OCI-LY1 (cell line): Measurements from ENCODE around the gene CIAO2A.
"Not testable (repeated sequence)": the region's sequence is repeated elsewhere in the genome, so short reads cannot be mapped to it uniquely, and the experiment has no call there.

ENCODE experiments used
- H2AFZ ChIP-seq: fragments of 200-600 bp; sonication (generic), shearing (Covaris generic); 2 replicates; pipeline ENCODE4 v1.6.0; 2014; ENCODE audit warnings: antibody characterized with exemption, mild to moderate bottlenecking, low read length
- H3F3A ChIP-seq: fragments of 200-600 bp; sonication (generic), shearing (Covaris generic); 2 replicates; pipeline ENCODE4 v1.6.0; 2014; ENCODE audit warnings: mild to moderate bottlenecking, antibody characterized with exemption, low read length, moderate library complexity; ENCODE audit not compliant: insufficient read depth
- H3K27ac ChIP-seq: fragments of 200-600 bp; sonication (generic); 2 replicates; pipeline ENCODE4 v1.5.1; 2014; ENCODE audit warnings: low read length, mixed run types, mild to moderate bottlenecking, low read depth; ENCODE audit not compliant: poor library complexity, severe bottlenecking
- H3K27me3 ChIP-seq: fragments of 200-600 bp; sonication (generic); 2 replicates; pipeline ENCODE4 v1.6.0; 2014; ENCODE audit warnings: antibody characterized with exemption, mild to moderate bottlenecking, low read length, moderate library complexity; ENCODE audit not compliant: insufficient read depth
- H3K36me3 ChIP-seq: fragments of 200-600 bp; sonication (generic); 2 replicates; pipeline ENCODE4 v1.6.1; 2014; ENCODE audit warnings: mild to moderate bottlenecking, antibody characterized with exemption, low read length, moderate library complexity, mixed read lengths; ENCODE audit not compliant: insufficient read depth
- H3K4me1 ChIP-seq: fragments of 200-600 bp; sonication (generic); 2 replicates; pipeline ENCODE4 v1.5.1; 2014; ENCODE audit warnings: mild to moderate bottlenecking, low read length, moderate library complexity; ENCODE audit not compliant: insufficient read depth, severe bottlenecking
- H3K4me2 ChIP-seq: fragments of 200-600 bp; sonication (generic), shearing (Covaris generic); 2 replicates; pipeline ENCODE4 v1.6.1; 2014; ENCODE audit warnings: low read length
- H3K4me3 ChIP-seq: fragments of 200-600 bp; sonication (generic); 2 replicates; pipeline ENCODE4 v1.5.1; 2014; ENCODE audit warnings: low read length, low read depth, mild to moderate bottlenecking, mixed read lengths; ENCODE audit not compliant: poor library complexity, severe bottlenecking
- H3K79me2 ChIP-seq: fragments of 200-600 bp; shearing (Covaris generic); 2 replicates; pipeline ENCODE4 v1.6.1; 2016; ENCODE audit warnings: mixed run types, low read length, mixed read lengths; ENCODE audit not compliant: insufficient read depth
- H3K9ac ChIP-seq: fragments of 200-600 bp; sonication (generic), shearing (Covaris generic); 2 replicates; pipeline ENCODE4 v1.6.1; 2014; ENCODE audit warnings: mild to moderate bottlenecking, low read length, mixed read lengths
- H3K9me2 ChIP-seq: fragments of 200-600 bp; sonication (generic), shearing (Covaris generic); 2 replicates; pipeline ENCODE4 v1.6.1; 2014; ENCODE audit warnings: low read depth, mild to moderate bottlenecking, low read length, mixed read lengths
- H3K9me3 ChIP-seq: fragments of 200-600 bp; shearing (Covaris generic); 2 replicates; pipeline ENCODE4 v1.6.1; 2014; ENCODE audit warnings: low read length, mixed read lengths
- H4K20me1 ChIP-seq: fragments of 200-600 bp; sonication (generic), shearing (Covaris generic); 2 replicates; pipeline ENCODE4 v1.6.0; 2016; ENCODE audit warnings: mild to moderate bottlenecking, low read length; ENCODE audit not compliant: insufficient read depth
- CTCF ChIP-seq: fragments of 200-600 bp; sonication (generic), shearing (Covaris generic); IDR thresholded peaks from 2 replicates; pipeline ENCODE4 v1.5.1; 2017; ENCODE audit warnings: mild to moderate bottlenecking, antibody characterized with exemption, low read length, moderate library complexity, mixed read lengths
- EZH2 ChIP-seq: fragments of 200-600 bp; sonication (generic), shearing (Covaris generic); IDR thresholded peaks from 2 replicates; pipeline ENCODE4 v1.8.0; 2017; ENCODE audit warnings: borderline replicate concordance, mixed run types, mild to moderate bottlenecking, antibody characterized with exemption, low read length, moderate library complexity, mixed read lengths

CIAO2A gene

GRCh38 chr15:64112073-64112772, 18.6 kb upstream of the CIAO2A start:
- H3K9ac ChIP-seq: no peak overlapping the region
- peaks cover 20% of the 10 kb centered on the region; the same call in 1 of the 2 replicates for H3K79me2 ChIP-seq
- H2AFZ ChIP-seq: no peak overlapping the region

GRCh38 chr15:64111679-64112050, 18.0 kb upstream of the CIAO2A start:
- Histone ChIP-seq H3K4me2 (no peak overlapping the region), H3K9ac (no peak overlapping the region), H3K79me2 (peaks cover 24% of the 10 kb centered on the region; the same call in 1 of the 2 replicates)

More at GRCh38 chr15:64112073-64112772, 18.6 kb upstream of the CIAO2A start:
- Histone ChIP-seq H3K9me2 (no peaks in the 10 kb centered on the region), H3F3A (no peaks in the 10 kb centered on the region), H3K9me3 (no peaks in the 10 kb centered on the region), H4K20me1 (no peaks in the 10 kb centered on the region), H3K4me1 (peaks cover 10% of the 10 kb centered on the region), H3K27ac (no peak overlapping the region), H3K4me3 (no peak overlapping the region), H3K27me3 (no peaks in the 10 kb centered on the region), H3K4me2 (no peak overlapping the region), H3K36me3 (peaks cover 53% of the 10 kb centered on the region; the same call in 1 of the 2 replicates)
- TF ChIP-seq CTCF (no peak), EZH2 (no peak)

GRCh38 chr15:64110950-64111678, 17.5 kb upstream of the CIAO2A start:
- TF ChIP-seq EZH2 (no peak), CTCF (no peak)
- H3K27me3 ChIP-seq: no peaks in the 10 kb centered on the region
- no peak overlapping the region for H3K4me2 ChIP-seq
- H3F3A ChIP-seq: no peaks in the 10 kb centered on the region
- no peaks in the 10 kb centered on the region for H3K9me2 ChIP-seq
- no peak overlapping the region for H3K9ac ChIP-seq
- H3K79me2 ChIP-seq: peaks cover 30% of the 10 kb centered on the region; the same call in 1 of the 2 replicates
- H3K36me3 ChIP-seq: peaks cover 42% of the 10 kb centered on the region; the same call in 1 of the 2 replicates
- H3K4me3 ChIP-seq: no peak overlapping the region
- H3K4me1 ChIP-seq: peaks cover 10% of the 10 kb centered on the region
- no peaks in the 10 kb centered on the region for H3K9me3 ChIP-seq
- no peaks in the 10 kb centered on the region for H4K20me1 ChIP-seq
- H2AFZ ChIP-seq: no peak overlapping the region
- H3K27ac ChIP-seq: no peak overlapping the region

More at GRCh38 chr15:64111679-64112050, 18.0 kb upstream of the CIAO2A start:
- Histone ChIP-seq H3K9me2 (no peaks in the 10 kb centered on the region), H3K36me3 (peaks cover 48% of the 10 kb centered on the region; the same call in 1 of the 2 replicates), H3K4me1 (peaks cover 10% of the 10 kb centered on the region), H3F3A (no peaks in the 10 kb centered on the region), H3K27me3 (no peaks in the 10 kb centered on the region), H2AFZ (no peak overlapping the region), H3K9me3 (no peaks in the 10 kb centered on the region), H4K20me1 (no peaks in the 10 kb centered on the region), H3K27ac (no peak overlapping the region), H3K4me3 (no peak overlapping the region)
- TF ChIP-seq CTCF: no peak
- TF ChIP-seq EZH2: no peak

- H3K79me2 ChIP-seq: peaks cover 39% of the 10 kb centered on the region
- H3K27me3 ChIP-seq, H4K20me1 ChIP-seq, H3K27ac ChIP-seq, H3K9me2 ChIP-seq, H3K4me1 ChIP-seq, H2AFZ ChIP-seq, H3K4me2 ChIP-seq, H3F3A ChIP-seq, H3K4me3 ChIP-seq, H3K9me3 ChIP-seq, H3K9ac ChIP-seq: not testable (repeated sequence)
- peaks cover 33% of the 10 kb centered on the region; the same call in 1 of the 2 replicates for H3K36me3 ChIP-seq
These were observed 16.6 kb upstream of the CIAO2A start for GRCh38 chr15:64110108-64110701.
